SKM-1 (cell line): ENCODE measurements around the gene CCT8L2.
"Not testable (repeated sequence)": the region's sequence is repeated elsewhere in the genome, so short reads cannot be mapped to it uniquely, and the experiment has no call there.

ENCODE experiments used
- DNase-seq: peaks from one replicate; lab custom pipeline; 2025; ENCODE audit not compliant: unreplicated experiment; lab: John Stamatoyannopoulos, UW

Gene CCT8L2

GRCh38 chr22:16592710-16593109 lies at the start of gene CCT8L2:
CCT8L2 (minus strand) TSS chr22:16592810; CDS start chr22:16592550, 260 bp downstream.
- DNase-seq = not testable (repeated sequence)

GRCh38 chr22:16635442-16635841 lies 42.8 kb upstream of the CCT8L2 start:
- not testable (repeated sequence) for DNase-seq

- not testable (repeated sequence) for DNase-seq
Observed at GRCh38 chr22:16634092-16634491, 41.5 kb upstream of the CCT8L2 start.

GRCh38 chr22:16628476-16628875 lies 35.9 kb upstream of the CCT8L2 start:
- not testable (repeated sequence) for DNase-seq

GRCh38 chr22:16625018-16625417 lies 32.4 kb upstream of the CCT8L2 start:
- DNase-seq = not testable (repeated sequence)

- DNase-seq = not testable (repeated sequence)
Observed at GRCh38 chr22:16623595-16623994, 31.0 kb upstream of the CCT8L2 start.

GRCh38 chr22:16617516-16617915 lies 24.9 kb upstream of the CCT8L2 start:
- DNase-seq = not testable (repeated sequence)

- not testable (repeated sequence) for DNase-seq
Observed at GRCh38 chr22:16616390-16616938, 23.9 kb upstream of the CCT8L2 start.

- DNase-seq = not testable (repeated sequence)
Observed at GRCh38 chr22:16615606-16616245, 23.1 kb upstream of the CCT8L2 start.

- no peak for DNase-seq
Observed at GRCh38 chr22:16609548-16610261, 17.1 kb upstream of the CCT8L2 start.

GRCh38 chr22:16608931-16609330 lies 16.3 kb upstream of the CCT8L2 start:
- no peak for DNase-seq

- not testable (repeated sequence) for DNase-seq
Observed at GRCh38 chr22:16604257-16604998, 11.8 kb upstream of the CCT8L2 start.

GRCh38 chr22:16603770-16604242 lies 11.2 kb upstream of the CCT8L2 start:
- not testable (repeated sequence) for DNase-seq

- no peak for DNase-seq
Observed at GRCh38 chr22:16603448-16603768, 10.8 kb upstream of the CCT8L2 start.

- DNase-seq = not testable (repeated sequence)
Observed at GRCh38 chr22:16602728-16603447, 10.3 kb upstream of the CCT8L2 start.

GRCh38 chr22:16602224-16602727 lies 9.7 kb upstream of the CCT8L2 start:
- DNase-seq = not testable (repeated sequence)

GRCh38 chr22:16601437-16602223 lies 9.0 kb upstream of the CCT8L2 start:
- DNase-seq = no peak

- DNase-seq = not testable (repeated sequence)
Observed at GRCh38 chr22:16600644-16601436, 8.2 kb upstream of the CCT8L2 start.

- DNase-seq = not testable (repeated sequence)
Observed at GRCh38 chr22:16599648-16600047, 7.0 kb upstream of the CCT8L2 start.
